ENCODE data around the gene ABHD6.
"Not testable (repeated sequence)": the region's sequence is repeated elsewhere in the genome, so short reads cannot be mapped to it uniquely, and the experiment has no call there.

ABHD6 gene

GRCh38 chr3:58288011-58288728, 50.6 kb downstream of the ABHD6 start:
- H3K4me3 ChIP-seq (replicated peaks; ENCODE audit: low read depth, low read length) = no peak overlapping the region
- peak; percentile 15 for TF ChIP-seq CTCF (IDR thresholded peaks at IDR 0.05; ENCODE audit: low read depth, low read length, missing control alignments)
- no peak for DNase-seq (ENCODE audit: extremely low read depth, low read depth)

- DNase-seq (ENCODE audit: extremely low read depth, low read depth); H3K4me3 ChIP-seq (replicated peaks; ENCODE audit: low read depth, low read length): not testable (repeated sequence)
Observed at GRCh38 chr3:58288964-58289613, 51.5 kb downstream of the ABHD6 start.

- not testable (repeated sequence) for DNase-seq (ENCODE audit: extremely low read depth, low read depth); H3K4me3 ChIP-seq (replicated peaks; ENCODE audit: low read depth, low read length)
Observed at GRCh38 chr3:58290446-58290845, 52.9 kb downstream of the ABHD6 start.

- H3K4me3 ChIP-seq (replicated peaks; ENCODE audit: low read depth, low read length) = no peak overlapping the region
- TF ChIP-seq CTCF (IDR thresholded peaks at IDR 0.05; ENCODE audit: low read depth, low read length, missing control alignments) = no peak
- no peak for DNase-seq (ENCODE audit: extremely low read depth, low read depth)
Observed at GRCh38 chr3:58291671-58292338, 54.2 kb downstream of the ABHD6 start.

GRCh38 chr3:58292866-58293265, 55.3 kb downstream of the ABHD6 start:
- no peak for DNase-seq (ENCODE audit: extremely low read depth, low read depth)
- TF ChIP-seq CTCF (IDR thresholded peaks at IDR 0.05; ENCODE audit: low read depth, low read length, missing control alignments) = no peak
- no peak overlapping the region for H3K4me3 ChIP-seq (replicated peaks; ENCODE audit: low read depth, low read length)

GRCh38 chr3:58293516-58293915, 55.9 kb downstream of the ABHD6 start:
- no peak for TF ChIP-seq CTCF (IDR thresholded peaks at IDR 0.05; ENCODE audit: low read depth, low read length, missing control alignments)
- no peak overlapping the region for H3K4me3 ChIP-seq (replicated peaks; ENCODE audit: low read depth, low read length)
- no peak for DNase-seq (ENCODE audit: extremely low read depth, low read depth)

- H3K4me3 ChIP-seq (replicated peaks; ENCODE audit: low read depth, low read length) = no peak overlapping the region
- DNase-seq (ENCODE audit: extremely low read depth, low read depth) = no peak
- TF ChIP-seq CTCF (IDR thresholded peaks at IDR 0.05; ENCODE audit: low read depth, low read length, missing control alignments) = no peak
Observed at GRCh38 chr3:58296269-58296668, 58.7 kb downstream of the ABHD6 start.

Measured in HFF-Myc (cell line).